ENCODE data around the gene FNDC3B. TPM values are rescaled to one million over a fixed set of nuclear protein-coding genes. Genes with fewer than 3 reads are reported as not detected.

FNDC3B gene
- total and polyA plus RNA-seq, 2 of the 8 experiments (the other 6 are each of a cell fraction or from before 2014, with no cell fraction given): 14.1 to 44.4 TPM

GRCh38 chr3:172044833-172045585 lies 5.6 kb downstream of the FNDC3B start:
- H3K23me2 ChIP-seq (ENCODE audit: low read depth, low read length): 0 out of 2 replicates have a peak, but pooled peaks cover 2% of the 10 kb centered on the region
- no peaks in the 10 kb centered on the region; the same call in 1 of the 2 replicates for H3K79me1 ChIP-seq (ENCODE audit: low read depth, low read length)
- peaks cover 0 to 7% (median 2%) of the 10 kb centered on the region in 4 experiments; a peak in 2 of 7 replicates for H3K4me1 ChIP-seq (replicated peaks in 1 of 4; ENCODE audit: control insufficient read depth in 3 of 4, insufficient read depth in 4 of 4, low read length in 3 of 4)
- no peak overlapping the region for H3K4ac ChIP-seq (replicated peaks; ENCODE audit: insufficient read length, low read depth, low read length)
- H3K36me3 ChIP-seq (ENCODE audit: control insufficient read depth in 2 of 4, insufficient read depth in 4 of 4, low read length in 3 of 4): 0 out of 8 replicates have a peak, but pooled peaks cover 0 to 3% (median 0%) of the 10 kb centered on the region in 4 experiments
- no peak overlapping the region for H3K4me2 ChIP-seq (ENCODE audit: insufficient read depth in 1 of 2, low read depth in 2 of 2, low read length in 2 of 2)
- H3K14ac ChIP-seq (ENCODE audit: insufficient read length): no peak overlapping the region
- H3K56ac ChIP-seq (replicated peaks; ENCODE audit: insufficient read length, low read depth, low read length): no peak overlapping the region
- no peak overlapping the region for H2BK120ac ChIP-seq (replicated peaks; ENCODE audit: low read depth, low read length)
- no peak overlapping the region for H2BK12ac ChIP-seq (ENCODE audit: low read depth, low read length)
- no peak overlapping the region for H3K23ac ChIP-seq (ENCODE audit: insufficient read length)
- H2AK5ac ChIP-seq (ENCODE audit: low read depth, low read length): no peak overlapping the region; the same call in 1 of the 2 replicates
- H3K27ac ChIP-seq (ENCODE audit: low read depth, low read length): no peak overlapping the region
- no peak overlapping the region for H3K9ac ChIP-seq (replicated peaks in 1 of 4; ENCODE audit: extremely low read depth in 1 of 4, low read depth in 3 of 4, low read length in 3 of 4)
- no peak overlapping the region for H2BK20ac ChIP-seq (ENCODE audit: low read length)
- ChIA-PET POLR2A (ENCODE audit: partially characterized antibody) (no interaction called here), CTCF (ENCODE audit: partially characterized antibody) (interaction anchor here (0.6 to 1.6 kb wide), 7 partner anchors 10 to 431 kb away, joined by 3 to 16 read pairs (median 3); no protein-coding TSS in a partner anchor)
- no peak overlapping the region for H3K4me3 ChIP-seq (ENCODE audit: extremely low read depth in 1 of 4, insufficient read depth in 2 of 4, low read depth in 3 of 4, low read length in 4 of 4)
- FAIRE-seq (no peak), DNase-seq (ENCODE audit: low read depth in 1 of 2, low spot score in 2 of 2) (no peak)
- peaks cover 3% of the 10 kb centered on the region in 2 experiments for H4K20me1 ChIP-seq (replicated peaks in 1 of 2; ENCODE audit: control insufficient read depth in 1 of 2, insufficient read depth in 2 of 2, low read length in 2 of 2)
- H2AFZ ChIP-seq (ENCODE audit: low read length): no peak overlapping the region
- no peak overlapping the region for H3K18ac ChIP-seq (ENCODE audit: extremely low read depth, low read length)
- no peaks in the 10 kb centered on the region for H3K27me3 ChIP-seq (replicated peaks in 1 of 4; ENCODE audit: control insufficient read depth in 3 of 4, extremely low read depth in 1 of 4, insufficient read depth in 3 of 4, low read length in 3 of 4)
- no peak overlapping the region for H4K8ac ChIP-seq (ENCODE audit: extremely low read depth, insufficient read depth, low read length)
- H4K5ac ChIP-seq (ENCODE audit: insufficient read length, low read depth, low read length): no peak overlapping the region
- WGBS, 2 experiments (ENCODE audit: extremely low coverage in 1 of 2, insufficient coverage in 1 of 2, insufficient read length in 1 of 2, insufficient replicate concordance in 2 of 2, low coverage in 1 of 2, low lambda C conversion rate in 2 of 2, missing lambda C conversion rate in 1 of 2): 79% methylated on average over 4 of the region's 4 CpGs; no CpG with 5 or more reads in 1 of the 2 experiments
- peaks cover 13 to 95% of the 10 kb centered on the region in 2 experiments for H3K79me2 ChIP-seq (ENCODE audit: control insufficient read depth in 1 of 2, insufficient read depth in 2 of 2, low read length in 2 of 2)
- no peaks in the 10 kb centered on the region for H3K9me3 ChIP-seq (ENCODE audit: insufficient read depth in 2 of 2, low read depth in 1 of 2, low read length in 1 of 2)
- no peak overlapping the region for H2BK15ac ChIP-seq (ENCODE audit: low read length)
- H4K91ac ChIP-seq (replicated peaks; ENCODE audit: insufficient read length, low read length): no peak overlapping the region
- no peak overlapping the region for H2BK5ac ChIP-seq (ENCODE audit: low read depth, low read length)
- TF ChIP-seq ATF3 (IDR thresholded peaks at IDR 0.05; ENCODE audit: insufficient read depth, low read depth, low read length) (no peak), BRCA1 (IDR thresholded peaks at IDR 0.05; ENCODE audit: low read depth, low read length) (no peak), CTBP2 (IDR thresholded peaks at IDR 0.05; ENCODE audit: borderline replicate concordance, insufficient read depth, insufficient read length, low read length) (no peak), RFX5 (IDR thresholded peaks at IDR 0.05; ENCODE audit: borderline replicate concordance, low read depth, low read length) (no peak), EGR1 (IDR thresholded peaks at IDR 0.05; ENCODE audit: borderline replicate concordance, low read depth, low read length) (no peak), POU5F1 (IDR thresholded peaks at IDR 0.05; ENCODE audit: low read depth, low read length) (no peak), SRF (IDR thresholded peaks at IDR 0.05; ENCODE audit: low read depth, low read length) (no peak), KDM1A (IDR thresholded peaks at IDR 0.05; ENCODE audit: borderline replicate concordance, low read length) (no peak), PHF8 (conservative IDR thresholded peaks at IDR 0.05; ENCODE audit: low read depth, low read length) (no peak), MAX (IDR thresholded peaks at IDR 0.05) (no peak), YY1 (IDR thresholded peaks at IDR 0.05; ENCODE audit: low read depth, low read length) (no peak)
